Transverse colon (tissue), 4 donors: Measurements from ENCODE around the gene ZSCAN1. TPM values are rescaled to one million over a fixed set of nuclear protein-coding genes. Genes with fewer than 3 reads are reported as not detected.
"Not testable (repeated sequence)": the region's sequence is repeated elsewhere in the genome, so short reads cannot be mapped to it uniquely, and the experiment has no call there.

ENCODE experiments used
- DNase-seq: peaks from one replicate; pipeline ENCODE4 v3.0.0-alpha.2; 2019
- H3K27ac ChIP-seq, 4 donors: fragments of 200-600 bp; sonication (generic); 2 replicates each; pipeline ENCODE4 v1.5.1; 2016 to 2018; ENCODE audit warnings: inconsistent platforms in 4 of 4
- H3K27me3 ChIP-seq: fragments of 200-600 bp; sonication (generic); 2 replicates; pipeline ENCODE4 v1.5.1; 2017; ENCODE audit warnings: inconsistent platforms
- H3K36me3 ChIP-seq, 4 donors: fragments of 200-600 bp; sonication (generic); 2 replicates each; pipeline ENCODE4 v1.5.1; 2017 to 2019; ENCODE audit warnings: inconsistent platforms in 4 of 4
- H3K4me1 ChIP-seq, 4 donors: fragments of 200-600 bp; sonication (generic); 2 replicates each; pipeline ENCODE4 v1.5.1; 2017 to 2020; ENCODE audit warnings: inconsistent platforms in 4 of 4
- H3K4me3 ChIP-seq, 4 donors: fragments of 200-600 bp; sonication (generic); 1 replicate in 1 of 4; 2 replicates in 3 of 4; pipeline versions ENCODE4 v1.5.1 to v1.6.1; 2017 to 2019; ENCODE audit warnings: inconsistent platforms in 4 of 4
- H3K9me3 ChIP-seq, 2 donors: fragments of 200-600 bp; sonication (generic); 2 replicates each; pipeline ENCODE4 v1.5.1; 2017 to 2019; ENCODE audit warnings: inconsistent platforms in 2 of 2
- EP300 ChIP-seq: sonication (generic); formaldehyde crosslinking; IDR thresholded peaks from one replicate; pipeline ENCODE4 v1.6.1; 2017; ENCODE audit warnings: antibody characterized with exemption, low read depth
- POLR2A ChIP-seq: fragments of 450-650 bp; IDR thresholded peaks from one replicate; pipeline ENCODE4 v1.6.1; 2016; ENCODE audit warnings: antibody characterized with exemption, mild to moderate bottlenecking, moderate library complexity
- POLR2AphosphoS5 ChIP-seq, 3 donors: sonication (generic); formaldehyde crosslinking; IDR thresholded peaks; one replicate each; pipeline ENCODE4 v1.6.1; 2016; ENCODE audit warnings: antibody characterized with exemption in 3 of 3
- WGBS, 2 donors: methylation state at CpG; one replicate each; pipeline ENCODE4 v1.1.5; 2018; ENCODE audit warnings: low coverage in 1 of 2; 5-methylcytosine and 5-hydroxymethylcytosine counted together
- in situ Hi-C, 4 donors: fragments of 200-750 bp; cut with MboI; loops; one replicate each; pipeline versions ENCODE4 v1.15.0 to v1.15.1; 2017; ENCODE audit warnings: low sequenced_read_pairs in 3 of 4, low pct_ligation_motif_present in 1 of 4, low pct_unique_long_range_greater_than_20kb in 1 of 4
- intact Hi-C: fragments of 100-400 bp; cut with DNase I; formaldehyde crosslinking; loops from one replicate; pipeline ENCODE4 v1.15.1; 2023; ENCODE audit warnings: low total_unique reads
- total RNA-seq, 4 donors: library from RNA; depleted of rRNA; stranded (reverse); fragments of >200 nt; gene quantifications; one replicate each; pipeline ENCODE4 v1.1.0, GENCODE V29; 2016
- TF ChIP-seq, protein P1 (sequence below), 5 experiments: fragments of 200-600 bp in 3 of 5; fragments of 450-650 bp in 2 of 5; sonication (generic) in 3 of 5; IDR thresholded peaks; 1 replicate in 2 of 5; 2 replicates in 3 of 5; pipeline ENCODE4 v1.5.1; 2016 to 2017; ENCODE audit warnings: antibody characterized with exemption in 5 of 5, inconsistent platforms in 3 of 5, mild to moderate bottlenecking in 2 of 5, moderate library complexity in 1 of 5

ZSCAN1 gene
- total RNA-seq, 4 donors from 2014 or later: not detected

DNA sequence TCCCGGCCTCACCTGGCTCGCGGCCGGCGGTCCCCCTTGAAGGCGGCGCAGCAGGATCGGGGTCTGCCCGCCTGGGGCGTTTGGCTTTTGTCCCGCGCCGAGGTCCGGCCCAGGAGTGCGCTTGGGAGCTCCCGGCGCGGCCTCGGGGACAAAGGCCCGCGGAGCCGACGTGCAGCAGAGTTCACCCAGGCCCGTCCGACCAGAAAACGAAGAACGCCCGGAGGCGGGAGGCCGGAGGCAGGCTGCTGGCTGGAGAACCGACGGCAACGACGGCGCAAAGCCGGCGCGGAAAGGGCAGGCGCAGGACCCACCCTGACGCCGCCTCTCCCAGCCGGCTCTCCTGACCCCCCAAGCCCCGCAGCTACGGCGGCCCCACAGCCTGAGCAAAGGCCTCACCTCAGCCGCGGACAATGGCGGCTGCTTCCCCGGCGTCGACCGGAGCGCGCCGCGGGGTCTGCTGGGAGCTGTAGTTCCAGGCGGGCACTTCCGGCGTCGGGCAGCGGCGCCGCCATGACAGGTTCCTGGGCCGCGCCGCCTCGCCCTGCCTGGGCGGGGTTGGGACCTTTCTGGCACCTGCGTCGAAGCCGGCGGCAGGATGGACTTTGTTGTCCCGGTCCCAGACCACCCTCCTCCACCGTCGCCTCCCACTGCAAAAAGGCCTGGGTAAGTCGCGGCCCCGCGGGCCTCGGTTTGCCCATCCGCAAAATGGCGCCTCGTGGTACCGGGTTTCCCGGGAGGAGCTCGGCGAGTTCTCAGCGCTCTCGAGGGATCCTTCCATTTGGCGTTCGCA, 31.2 kb upstream of the ZSCAN1 start, which contains the start of gene ZNF606:
TSS of gene ZNF606 (minus strand) at position 437 of the 790 bp plus-strand sequence. CDS start 1,501 bp downstream, outside the sequence.
- intact Hi-C loops: loop anchor here (10.0 kb wide), 1 partner anchor 58 kb away; the partner anchor contains the start of gene ZNF256
- TF ChIP-seq, protein P1, sequence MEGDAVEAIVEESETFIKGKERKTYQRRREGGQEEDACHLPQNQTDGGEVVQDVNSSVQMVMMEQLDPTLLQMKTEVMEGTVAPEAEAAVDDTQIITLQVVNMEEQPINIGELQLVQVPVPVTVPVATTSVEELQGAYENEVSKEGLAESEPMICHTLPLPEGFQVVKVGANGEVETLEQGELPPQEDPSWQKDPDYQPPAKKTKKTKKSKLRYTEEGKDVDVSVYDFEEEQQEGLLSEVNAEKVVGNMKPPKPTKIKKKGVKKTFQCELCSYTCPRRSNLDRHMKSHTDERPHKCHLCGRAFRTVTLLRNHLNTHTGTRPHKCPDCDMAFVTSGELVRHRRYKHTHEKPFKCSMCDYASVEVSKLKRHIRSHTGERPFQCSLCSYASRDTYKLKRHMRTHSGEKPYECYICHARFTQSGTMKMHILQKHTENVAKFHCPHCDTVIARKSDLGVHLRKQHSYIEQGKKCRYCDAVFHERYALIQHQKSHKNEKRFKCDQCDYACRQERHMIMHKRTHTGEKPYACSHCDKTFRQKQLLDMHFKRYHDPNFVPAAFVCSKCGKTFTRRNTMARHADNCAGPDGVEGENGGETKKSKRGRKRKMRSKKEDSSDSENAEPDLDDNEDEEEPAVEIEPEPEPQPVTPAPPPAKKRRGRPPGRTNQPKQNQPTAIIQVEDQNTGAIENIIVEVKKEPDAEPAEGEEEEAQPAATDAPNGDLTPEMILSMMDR (IDR thresholded peaks at IDR 0.05): no peak
- TF ChIP-seq POLR2A: peak; percentile 72
- TF ChIP-seq EP300: no peak
- TF ChIP-seq POLR2AphosphoS5 (IDR thresholded peaks at IDR 0.05): peak; percentile 67 to 87 (median 84)
- H3K27ac ChIP-seq: peak within 1 kb of the TSS; percentile 90 to 97 (median 92)
- H3K4me1 ChIP-seq: peaks cover 0 to 32% (median 2%) of the 10 kb centered on the region in 4 donors
- peaks cover 0 to 64% (median 26%) of the 10 kb centered on the region in 4 donors for H3K36me3 ChIP-seq
- peaks cover 31 to 79% of the 10 kb centered on the region in 2 donors for H3K9me3 ChIP-seq
- 1% methylated on average over 65 of the region's 91 CpGs; no CpG with 5 or more reads in 1 of the 2 donors for WGBS, 2 donors
- peak; percentile 89 for DNase-seq
- H3K4me3 ChIP-seq: peak within 1 kb of the TSS; percentile 79 to 96 (median 84)
- in situ Hi-C loops: no loop called here
- no peaks in the 10 kb centered on the region for H3K27me3 ChIP-seq

DNA sequence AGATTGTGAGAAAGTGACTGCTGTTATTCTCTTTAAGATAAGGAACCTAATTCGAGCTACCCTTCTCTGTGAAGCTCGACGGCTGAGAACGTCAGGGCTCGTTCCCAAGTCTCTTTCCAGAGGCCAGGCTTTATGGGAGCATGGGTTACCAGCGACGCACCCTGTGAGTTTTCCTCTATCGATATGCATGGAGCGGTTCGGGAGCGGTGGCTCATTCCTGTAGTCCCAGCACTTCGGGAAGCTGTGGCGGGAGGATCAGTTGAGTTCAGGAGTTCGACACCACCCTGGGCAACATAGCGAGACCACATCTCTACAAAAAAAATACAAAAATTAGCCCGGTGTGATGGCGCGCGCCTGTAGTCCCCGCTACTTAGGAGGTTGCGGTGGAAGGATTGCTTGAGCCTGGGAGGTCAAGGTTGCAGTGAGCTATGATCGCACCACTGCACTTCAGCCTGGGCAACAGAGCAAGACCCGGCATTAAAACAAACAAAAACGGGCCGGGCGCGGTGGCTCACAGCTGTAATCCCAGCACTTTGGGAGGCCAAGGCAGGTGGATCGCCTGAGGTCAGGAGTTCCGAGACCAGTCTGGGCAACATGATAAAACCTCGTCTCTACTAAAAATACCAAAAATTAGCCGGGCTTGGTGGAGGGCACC, 30.5 kb upstream of the ZSCAN1 start:
- Histone ChIP-seq H3K27me3 (no peaks in the 10 kb centered on the region), H3K9me3 (peaks cover 31 to 79% of the 10 kb centered on the region in 2 donors), H3K4me1 (peaks cover 0 to 32% (median 2%) of the 10 kb centered on the region in 4 donors), H3K27ac (peak overlapping the region; percentile 90 to 97 (median 92)), H3K4me3 (peak overlapping the region; percentile 79 to 96 (median 84)), H3K36me3 (peaks cover 0 to 57% (median 24%) of the 10 kb centered on the region in 4 donors)
- DNase-seq: no peak
- TF ChIP-seq, protein P1 (IDR thresholded peaks at IDR 0.05): no peak
- TF ChIP-seq EP300 (no peak), POLR2A (no peak), POLR2AphosphoS5 (IDR thresholded peaks at IDR 0.05) (no peak)
- WGBS, 2 donors: 59% methylated on average over 31 of the region's 31 CpGs; no CpG with 5 or more reads in 1 of the 2 donors
- intact Hi-C loops (loop anchor here (10.0 kb wide), 1 partner anchor 58 kb away; the partner anchor contains the start of gene ZNF256), in situ Hi-C loops (no loop called here)

DNA sequence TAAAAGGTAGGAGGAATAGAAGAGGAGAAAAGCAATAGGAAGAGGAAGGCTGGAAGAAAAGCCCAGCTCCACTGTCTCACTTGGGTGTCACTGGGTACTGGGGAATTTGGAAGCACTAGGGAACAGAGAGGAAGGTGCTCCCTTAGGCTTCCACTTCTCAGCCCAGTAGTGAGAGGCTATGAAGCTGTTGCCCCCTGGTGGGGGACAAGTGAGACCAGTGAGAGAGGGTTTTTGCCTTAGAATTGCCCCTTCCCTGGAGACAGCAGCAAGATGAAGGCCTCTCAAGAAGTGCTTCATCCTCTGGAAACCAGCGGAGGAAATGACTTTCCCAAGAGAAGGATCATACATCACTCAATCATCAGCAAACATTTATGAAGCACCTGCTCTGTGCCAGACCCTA, 26.5 kb upstream of the ZSCAN1 start:
- H3K27ac ChIP-seq: no peak overlapping the region
- no peak for DNase-seq
- H3K4me1 ChIP-seq: peaks cover 0 to 27% (median 0%) of the 10 kb centered on the region in 4 donors
- H3K4me3 ChIP-seq: no peak overlapping the region
- TF ChIP-seq EP300 (no peak), POLR2A (no peak), POLR2AphosphoS5 (IDR thresholded peaks at IDR 0.05) (no peak)
- TF ChIP-seq, protein P1 (IDR thresholded peaks at IDR 0.05): no peak
- WGBS, 2 donors: 95% methylated on average over 1 of the region's 1 CpG; no CpG with 5 or more reads in 1 of the 2 donors
- in situ Hi-C loops (no loop called here), intact Hi-C loops (loop anchor here (10.0 kb wide), 1 partner anchor 62 kb away; the partner anchor contains the start of gene ZNF256)
- H3K9me3 ChIP-seq: peaks cover 21 to 85% of the 10 kb centered on the region in 2 donors
- no peaks in the 10 kb centered on the region for H3K27me3 ChIP-seq
- peaks cover 0 to 25% (median 9%) of the 10 kb centered on the region in 4 donors for H3K36me3 ChIP-seq

DNA sequence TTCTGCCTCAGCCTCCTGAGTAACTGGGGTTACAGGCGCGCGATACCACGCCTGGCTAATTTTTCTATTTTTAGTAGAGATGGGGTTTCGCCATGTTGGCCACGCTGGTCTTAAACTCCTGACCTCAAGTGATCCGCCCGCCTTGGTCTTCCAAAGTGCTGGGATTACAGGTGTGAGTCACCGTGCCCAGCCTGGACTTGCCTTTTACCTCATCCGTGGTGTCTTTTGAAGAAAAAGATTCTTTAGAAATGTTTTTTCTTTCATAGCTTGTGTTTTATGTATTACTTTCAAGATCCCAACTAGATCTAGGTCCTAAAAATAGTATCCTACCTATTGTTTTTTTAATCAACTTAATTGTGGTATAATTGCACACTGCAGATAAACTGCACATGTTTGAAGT, 24.9 kb upstream of the ZSCAN1 start:
- intact Hi-C loops: loop anchor here (10.0 kb wide), 1 partner anchor 64 kb away; the partner anchor contains the start of gene ZNF256
- H3K36me3 ChIP-seq: peaks cover 0 to 25% (median 9%) of the 10 kb centered on the region in 4 donors
- H3K27ac ChIP-seq, DNase-seq, in situ Hi-C loops, H3K27me3 ChIP-seq: not testable (repeated sequence)
- 40 to 65% methylated on average over 1 to 10 of the region's 10 CpGs for WGBS, 2 donors
- H3K4me1 ChIP-seq: peaks cover 0 to 17% (median 0%) of the 10 kb centered on the region in 4 donors
- H3K9me3 ChIP-seq: peaks cover 18 to 81% of the 10 kb centered on the region in 2 donors
- H3K4me3 ChIP-seq: peak overlapping the region in 1 of 4 donors; percentile 48
